IMR-90 (cell line): Measurements from ENCODE around the gene SPTY2D1. TPM values are rescaled to one million over a fixed set of nuclear protein-coding genes. Genes with fewer than 3 reads are reported as not detected.

ENCODE experiments used
- ATAC-seq: fragments of 200-7000 bp; cut with Tn5 transposase; 2 replicates; pipeline ENCODE4 v1.9.1; 2020; ENCODE audit warnings: low read depth, mild to moderate bottlenecking, moderate library complexity
- BruUV-seq: library from RNA; stranded (reverse); fragments of 400-500 nt; replicated peaks from 2 replicates; lab custom pipeline; 2021; lab: Mats Ljungman, UMichigan
- CTCF ChIA-PET: fragments of 300-600 bp; formaldehyde crosslinking; extraction: SDS; loops from one replicate; lab custom pipeline; 2021; ENCODE audit warnings: antibody characterized with exemption; lab: Yijun Ruan, JAX
- POLR2A ChIA-PET: fragments of 300-600 bp; sonication (Branson Sonifier 250); formaldehyde crosslinking; loops from one replicate; lab custom pipeline; 2022; ENCODE audit warnings: antibody characterized with exemption; ENCODE audit not compliant: unreplicated experiment; lab: Charles Lee
- DNase-seq: peaks from one replicate; pipeline ENCODE4 v3.0.0; 2013
- H2AFZ ChIP-seq: replicated peaks from 2 replicates; pipeline ENCODE3; 2013; ENCODE audit warnings: low read length, mild to moderate bottlenecking; ENCODE audit not compliant: poor library complexity
- H2AK5ac ChIP-seq: 2 replicates; pipeline ENCODE4 v1.6.1; 2013; ENCODE audit warnings: low read depth, low read length, inconsistent platforms
- H2AK9ac ChIP-seq: replicated peaks from 2 replicates; pipeline ENCODE3; 2013; ENCODE audit warnings: mild to moderate bottlenecking, low read depth, low read length, moderate library complexity; ENCODE audit not compliant: poor library complexity
- H2BK120ac ChIP-seq: 2 replicates; pipeline ENCODE4 v1.6.1; 2013; ENCODE audit warnings: low read depth, low read length, inconsistent platforms
- H2BK15ac ChIP-seq: 3 replicates; pipeline ENCODE4 v1.6.1; 2013; ENCODE audit warnings: low read depth, low read length, inconsistent platforms
- H2BK20ac ChIP-seq: 2 replicates; pipeline ENCODE4 v1.6.1; 2013; ENCODE audit warnings: low read depth, mild to moderate bottlenecking, inconsistent platforms, low read length, moderate library complexity
- H2BK5ac ChIP-seq: 2 replicates; pipeline ENCODE4 v1.6.1; 2013; ENCODE audit warnings: mild to moderate bottlenecking, low read depth, low read length, inconsistent platforms; ENCODE audit not compliant: poor library complexity, severe bottlenecking
- H3K14ac ChIP-seq: replicated peaks from 2 replicates; pipeline ENCODE4 v1.6.1; 2013; ENCODE audit warnings: low read depth, low read length, inconsistent platforms
- H3K18ac ChIP-seq: 2 replicates; pipeline ENCODE4 v1.6.1; 2013; ENCODE audit warnings: low read depth, low read length, control low read depth
- H3K23ac ChIP-seq: 2 replicates; pipeline ENCODE4 v1.6.1; 2013; ENCODE audit warnings: low read depth, low read length, inconsistent platforms
- H3K27ac ChIP-seq: 2 replicates; pipeline ENCODE4 v1.5.1; 2013; ENCODE audit warnings: mild to moderate bottlenecking, control low read depth, low read length; ENCODE audit not compliant: insufficient read depth
- H3K27me3 ChIP-seq: 2 replicates; pipeline ENCODE4 v1.6.1; 2013; ENCODE audit warnings: low read length; ENCODE audit not compliant: control insufficient read depth, insufficient read depth
- H3K36me3 ChIP-seq: 2 replicates; pipeline ENCODE4 v1.6.1; 2013; ENCODE audit warnings: low read length, mixed read lengths; ENCODE audit not compliant: control insufficient read depth, insufficient read depth
- H3K4ac ChIP-seq: 2 replicates; pipeline ENCODE4 v1.6.1; 2013; ENCODE audit warnings: low read depth, low read length, inconsistent platforms
- H3K4me1 ChIP-seq: 2 replicates; pipeline ENCODE4 v1.6.1; 2013; ENCODE audit warnings: low read length, mixed read lengths; ENCODE audit not compliant: control insufficient read depth, insufficient read depth
- H3K4me2 ChIP-seq: 2 replicates; pipeline ENCODE4 v1.6.1; 2013; ENCODE audit warnings: low read depth, mild to moderate bottlenecking, control low read depth, low read length, moderate library complexity
- H3K4me3 ChIP-seq: 2 replicates; pipeline ENCODE4 v1.5.1; 2013; ENCODE audit warnings: low read depth, mild to moderate bottlenecking, control low read depth, low read length, moderate library complexity; ENCODE audit not compliant: insufficient read depth
- H3K56ac ChIP-seq: 2 replicates; pipeline ENCODE4 v1.6.1; 2013; ENCODE audit warnings: low read length, inconsistent platforms; ENCODE audit not compliant: insufficient read depth; ENCODE audit errors: extremely low read depth
- H3K79me1 ChIP-seq, 2 experiments: 2 replicates each; pipeline ENCODE4 v1.6.1; 2013; ENCODE audit warnings: low read length in 2 of 2, inconsistent platforms in 1 of 2, low read depth in 1 of 2
- H3K9ac ChIP-seq: 2 replicates; pipeline ENCODE4 v1.6.1; 2013; ENCODE audit warnings: low read depth, low read length, control low read depth
- H3K9me1 ChIP-seq: 2 replicates; pipeline ENCODE4 v1.6.1; 2013; ENCODE audit warnings: low read length, inconsistent platforms; ENCODE audit not compliant: insufficient read depth
- H3K9me3 ChIP-seq: 2 replicates; pipeline ENCODE4 v1.6.1; 2013; ENCODE audit warnings: low read length; ENCODE audit not compliant: control insufficient read depth, insufficient read depth
- H4K20me1 ChIP-seq: 2 replicates; pipeline ENCODE4 v1.6.1; 2013; ENCODE audit warnings: low read length, inconsistent platforms; ENCODE audit not compliant: insufficient read depth
- H4K5ac ChIP-seq: 2 replicates; pipeline ENCODE4 v1.6.1; 2013; ENCODE audit warnings: mild to moderate bottlenecking, low read depth, low read length, control low read depth
- H4K8ac ChIP-seq, 2 experiments: 2 replicates each; pipeline ENCODE4 v1.6.1; 2013; ENCODE audit warnings: low read depth in 2 of 2, low read length in 2 of 2, control low read depth in 1 of 2, inconsistent platforms in 1 of 2
- H4K91ac ChIP-seq: 2 replicates; pipeline ENCODE4 v1.6.1; 2013; ENCODE audit warnings: low read depth, low read length, inconsistent platforms; ENCODE audit not compliant: insufficient read depth
- CEBPB ChIP-seq: IDR thresholded peaks from 2 replicates; pipeline ENCODE4 v1.6.1; 2012; ENCODE audit warnings: low read depth, low read length, improper control_type of control experiment
- FOS ChIP-seq: fragments of 150-350 bp; IDR thresholded peaks from 2 replicates; pipeline ENCODE4 v1.6.1; 2016; ENCODE audit warnings: low read depth, low read length
- NFE2L2 ChIP-seq: fragments of 150-350 bp; IDR thresholded peaks from 2 replicates; pipeline ENCODE4 v1.6.1; 2016; ENCODE audit warnings: low read depth, mild to moderate bottlenecking, low read length
- RAD21 ChIP-seq: IDR thresholded peaks from 2 replicates; pipeline ENCODE4 v1.6.1; 2012; ENCODE audit warnings: low read length, improper control_type of control experiment
- RFX5 ChIP-seq: IDR thresholded peaks from 2 replicates; pipeline ENCODE4 v1.8.0; 2012; ENCODE audit warnings: low read depth, mild to moderate bottlenecking, low read length, moderate library complexity
- WGBS, 2 experiments: methylation state at CpG; one replicate each; pipeline versions ENCODE4 v1.1.5 to v1.1.7; 2013; ENCODE audit warnings: missing lambda C conversion rate in 2 of 2; ENCODE audit not compliant: insufficient read length in 1 of 2; ENCODE audit errors: extremely low coverage in 2 of 2; 5-methylcytosine and 5-hydroxymethylcytosine counted together
- dilution Hi-C: fragments of 300-500 bp; cut with HindIII; formaldehyde crosslinking; loops from one replicate; pipeline ENCODE4 v1.14.3; 2018; ENCODE audit warnings: low sequenced_read_pairs; ENCODE audit not compliant: unreplicated experiment
- in situ Hi-C: fragments of 300-500 bp; cut with MboI; formaldehyde crosslinking; loops from 3 replicates; pipeline ENCODE4 v1.14.3; 2019; ENCODE audit warnings: low sequenced_read_pairs, inconsistent platforms, mixed read lengths
- intact Hi-C: fragments of 100-400 bp; cut with micrococcal nuclease; formaldehyde crosslinking; loops from 2 replicates; pipeline ENCODE4 v1.10.0; 2022
- polyA plus RNA-seq, 3 experiments: library from polyadenylated mRNA; depleted of rRNA; stranded (reverse); fragments of >200 nt; gene quantifications; 2 replicates each; pipeline ENCODE4 v1.2.3, GENCODE V29; 2012; ENCODE audit warnings: low replicate concordance in 1 of 3
- total RNA-seq: library from RNA; depleted of rRNA; stranded (reverse); fragments of >200 nt; gene quantifications from 2 replicates; pipeline ENCODE4 v1.2.3, GENCODE V29; 2012
- TF ChIP-seq, protein P1 (sequence below): conservative IDR thresholded peaks from 2 replicates; pipeline ENCODE4 v1.5.1; 2012; ENCODE audit warnings: mild to moderate bottlenecking, low read depth, low read length, improper control_type of control experiment

Gene SPTY2D1
- total and polyA plus RNA-seq, 2 of the 4 experiments (the other 2 are of a cell fraction): 10.3 to 36.6 TPM

- Histone ChIP-seq H3K27ac (no peak overlapping the region), H2AK5ac (no peak overlapping the region), H4K20me1 (peaks cover 88% of the 10 kb centered on the region), H3K36me3 (no peaks in the 10 kb centered on the region), H2BK5ac (no peak overlapping the region), H3K9ac (no peak overlapping the region), H4K5ac (no peak overlapping the region), H3K18ac (no peak overlapping the region), H4K8ac (no peak overlapping the region), H2AFZ (no peak overlapping the region), H3K9me3 (no peaks in the 10 kb centered on the region), H4K91ac (no peak overlapping the region), H3K56ac (no peak overlapping the region), H3K4me3 (no peak overlapping the region), H3K4me2 (no peak overlapping the region), H2BK120ac (no peak overlapping the region), H3K14ac (no peak overlapping the region), H2BK15ac (no peak overlapping the region), H3K23ac (no peak overlapping the region), H3K9me1 (no peaks in the 10 kb centered on the region), H2AK9ac (no peak overlapping the region), H3K27me3 (no peaks in the 10 kb centered on the region), H2BK20ac (no peak overlapping the region), H3K79me1 (peaks cover 3 to 53% of the 10 kb centered on the region in 2 experiments; a peak in 3 of 4 replicates), H3K4ac (no peak overlapping the region), H3K4me1 (peaks cover under 1% of the 10 kb centered on the region)
- ATAC-seq (no peak), DNase-seq (no peak)
- BruUV-seq: no TSS peak
- dilution Hi-C loops (no loop called here), in situ Hi-C loops (no loop called here), intact Hi-C loops (no loop called here)
- CTCF ChIA-PET: no interaction called here
- WGBS, 2 experiments: no CpG with 5 or more reads among the region's 1 CpG
- POLR2A ChIA-PET: no interaction called here
- no peak for TF ChIP-seq CEBPB
- no peak for TF ChIP-seq NFE2L2
- TF ChIP-seq, protein P1, sequence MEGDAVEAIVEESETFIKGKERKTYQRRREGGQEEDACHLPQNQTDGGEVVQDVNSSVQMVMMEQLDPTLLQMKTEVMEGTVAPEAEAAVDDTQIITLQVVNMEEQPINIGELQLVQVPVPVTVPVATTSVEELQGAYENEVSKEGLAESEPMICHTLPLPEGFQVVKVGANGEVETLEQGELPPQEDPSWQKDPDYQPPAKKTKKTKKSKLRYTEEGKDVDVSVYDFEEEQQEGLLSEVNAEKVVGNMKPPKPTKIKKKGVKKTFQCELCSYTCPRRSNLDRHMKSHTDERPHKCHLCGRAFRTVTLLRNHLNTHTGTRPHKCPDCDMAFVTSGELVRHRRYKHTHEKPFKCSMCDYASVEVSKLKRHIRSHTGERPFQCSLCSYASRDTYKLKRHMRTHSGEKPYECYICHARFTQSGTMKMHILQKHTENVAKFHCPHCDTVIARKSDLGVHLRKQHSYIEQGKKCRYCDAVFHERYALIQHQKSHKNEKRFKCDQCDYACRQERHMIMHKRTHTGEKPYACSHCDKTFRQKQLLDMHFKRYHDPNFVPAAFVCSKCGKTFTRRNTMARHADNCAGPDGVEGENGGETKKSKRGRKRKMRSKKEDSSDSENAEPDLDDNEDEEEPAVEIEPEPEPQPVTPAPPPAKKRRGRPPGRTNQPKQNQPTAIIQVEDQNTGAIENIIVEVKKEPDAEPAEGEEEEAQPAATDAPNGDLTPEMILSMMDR: no peak
- TF ChIP-seq RFX5: no peak
- no peak for TF ChIP-seq FOS
- TF ChIP-seq RAD21: no peak
Measured at GRCh38 chr11:18624161-18624560, 10.0 kb downstream of the SPTY2D1 start.
